ENCODE results near the gene SPECC1.
"Not testable (repeated sequence)": the region's sequence is repeated elsewhere in the genome, so short reads cannot be mapped to it uniquely, and the experiment has no call there.

SPECC1 gene

DNA sequence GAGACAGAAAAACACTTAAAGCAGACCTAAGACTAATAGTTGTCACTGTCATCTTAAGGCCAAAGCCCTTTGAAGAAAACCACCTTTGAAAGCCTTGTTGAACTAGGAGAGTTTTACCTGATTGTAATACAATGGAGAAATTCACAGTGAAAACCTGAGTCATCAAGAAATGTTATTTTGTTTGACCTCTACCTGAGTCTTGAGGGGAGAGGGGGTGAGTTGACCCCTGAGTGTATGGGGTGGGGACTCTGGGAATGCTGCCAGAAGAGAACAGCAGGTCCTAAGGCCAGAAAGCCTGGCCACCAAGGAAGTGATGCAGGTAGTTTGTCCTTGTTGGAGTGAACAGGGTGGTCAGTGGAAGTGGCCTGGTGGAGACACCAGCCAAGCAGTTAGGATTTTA lies 204.3 kb downstream of the SPECC1 start:
- DNase-seq = no peak

DNA sequence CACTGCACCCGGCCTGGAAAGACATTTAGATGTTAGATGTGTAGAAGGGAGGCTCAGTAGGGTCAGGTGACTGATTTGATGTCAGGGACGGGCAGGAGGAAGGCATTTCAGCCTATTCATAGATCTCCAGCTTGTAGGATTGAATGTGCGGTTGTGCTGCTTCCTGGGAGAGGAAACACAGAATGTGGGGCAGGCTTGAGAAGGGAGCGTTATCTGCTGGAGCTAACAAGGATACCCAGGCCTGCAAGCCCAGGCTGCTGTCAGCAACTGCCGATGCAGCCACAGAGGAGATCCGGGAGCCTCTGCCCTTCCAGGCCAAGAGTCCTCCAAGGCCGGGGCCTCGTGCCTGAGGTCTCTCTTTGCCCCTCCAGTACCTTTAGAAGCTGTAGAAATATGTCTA lies 205.6 kb downstream of the SPECC1 start:
- no peak for DNase-seq

DNA sequence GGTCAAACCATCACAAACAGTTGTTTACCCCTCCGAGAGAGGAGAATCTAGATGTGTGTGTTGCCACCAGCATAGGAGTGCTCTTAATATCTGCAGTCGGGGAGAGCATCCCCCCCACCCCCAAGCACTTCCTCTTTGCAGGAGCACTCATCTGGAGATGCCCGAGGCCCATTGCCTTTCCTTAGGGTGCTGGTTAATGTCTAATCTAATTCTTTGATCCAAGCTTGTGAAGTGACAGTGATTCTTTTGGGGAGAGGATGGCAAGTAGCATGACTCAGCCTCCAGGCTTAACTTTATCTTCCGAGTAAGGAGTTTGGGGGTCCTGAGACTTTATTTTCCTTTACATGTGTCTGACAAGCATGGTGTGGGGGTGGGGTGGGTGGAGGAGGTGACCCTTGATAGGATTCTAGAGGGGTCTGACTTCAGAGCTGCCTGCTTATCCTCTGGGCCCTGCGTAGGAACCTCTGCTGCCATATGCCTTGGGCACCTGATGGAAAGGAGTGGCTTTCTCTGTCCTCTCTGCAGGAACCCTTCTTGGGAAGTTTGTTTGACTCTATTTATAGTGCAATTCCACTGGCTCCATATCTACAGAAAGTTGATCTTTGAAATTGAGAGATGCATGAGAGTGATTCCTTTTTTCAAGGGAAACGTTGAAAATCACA lies 207.1 kb downstream of the SPECC1 start:
- no peak for DNase-seq

DNA sequence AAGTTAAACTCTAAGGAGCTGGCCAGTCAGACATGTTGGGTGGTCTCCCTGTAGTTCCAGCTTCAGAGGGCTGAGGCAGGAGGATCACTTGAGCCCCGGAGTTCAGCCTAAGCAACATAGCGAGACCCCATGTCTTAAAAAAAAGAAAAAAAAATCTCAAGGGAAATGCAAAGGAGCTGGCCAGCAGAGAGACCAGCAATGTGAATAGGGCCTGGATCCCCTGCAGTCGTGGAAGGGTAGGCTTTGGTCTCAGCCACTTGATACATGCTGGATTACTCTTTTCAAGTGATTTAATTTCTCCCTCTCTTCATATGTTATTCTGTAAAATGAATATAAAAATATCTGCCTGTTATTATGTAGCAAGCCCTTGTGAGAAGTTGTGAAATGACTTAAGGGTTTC lies 207.7 kb downstream of the SPECC1 start:
- DNase-seq = no peak

DNA sequence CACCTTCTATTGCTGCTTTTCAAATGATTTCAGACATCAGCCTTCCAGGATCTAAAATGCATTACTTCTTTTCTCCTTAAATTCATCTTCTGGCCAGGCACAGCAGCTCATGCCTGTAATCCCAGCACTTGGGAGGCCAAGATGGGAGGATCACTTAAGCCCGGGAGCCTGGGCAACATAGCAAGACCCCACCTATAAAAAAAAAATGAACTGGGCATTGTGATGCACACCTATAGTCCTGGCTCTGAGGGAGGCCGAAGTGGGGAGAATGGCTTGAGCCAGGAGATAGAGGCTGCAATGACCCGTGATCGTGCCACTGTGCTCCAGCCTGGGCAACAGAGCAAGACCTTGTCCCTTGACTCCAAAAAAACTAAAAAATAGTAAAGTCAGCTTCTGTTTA lies 208.5 kb downstream of the SPECC1 start:
- DNase-seq = no peak

DNA sequence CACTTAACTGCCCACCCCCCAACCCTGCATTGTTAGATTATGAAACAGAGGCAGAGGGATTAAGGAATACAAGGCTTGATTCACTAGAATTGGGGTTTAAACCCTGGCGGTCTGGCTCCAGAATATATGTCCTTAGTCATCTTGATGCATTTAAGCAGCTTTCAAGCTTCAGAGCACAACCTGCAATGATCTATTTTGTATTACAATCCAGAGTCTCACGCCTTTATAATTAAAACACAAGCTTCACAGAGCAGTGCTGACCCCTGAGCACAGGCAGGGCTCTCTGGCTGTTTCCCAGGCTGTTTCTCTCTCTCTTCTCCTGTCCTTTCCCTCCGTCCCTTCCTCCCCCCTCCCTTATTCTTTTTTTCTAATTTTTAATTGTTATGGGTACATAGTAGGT lies 209.1 kb downstream of the SPECC1 start:
- DNase-seq = no peak

DNA sequence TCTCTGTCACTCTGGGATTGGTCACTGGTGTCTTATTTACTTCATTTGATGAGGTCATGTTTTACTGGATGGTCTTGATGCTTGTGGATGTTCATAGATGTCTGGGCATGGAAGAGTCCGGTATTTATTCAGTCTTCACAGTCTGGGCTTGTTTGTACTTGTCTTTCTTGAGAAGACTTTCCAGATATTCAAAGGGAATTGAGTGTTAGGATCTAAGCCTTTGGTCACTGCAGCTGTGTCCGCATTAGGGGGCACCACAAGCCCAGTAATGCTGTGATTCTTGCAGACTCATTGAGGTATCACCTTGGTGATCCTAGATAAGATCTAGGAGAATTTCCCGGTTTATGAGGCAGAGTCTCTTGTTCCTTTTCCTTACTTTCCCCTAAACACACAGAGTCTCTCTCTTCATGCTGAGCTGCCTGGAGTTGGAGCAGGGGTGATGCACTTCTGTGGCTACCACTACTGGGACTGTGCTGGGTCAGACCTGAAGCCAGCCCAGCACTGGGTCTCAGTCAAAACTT lies 214.7 kb downstream of the SPECC1 start:
- no peak for DNase-seq

DNA sequence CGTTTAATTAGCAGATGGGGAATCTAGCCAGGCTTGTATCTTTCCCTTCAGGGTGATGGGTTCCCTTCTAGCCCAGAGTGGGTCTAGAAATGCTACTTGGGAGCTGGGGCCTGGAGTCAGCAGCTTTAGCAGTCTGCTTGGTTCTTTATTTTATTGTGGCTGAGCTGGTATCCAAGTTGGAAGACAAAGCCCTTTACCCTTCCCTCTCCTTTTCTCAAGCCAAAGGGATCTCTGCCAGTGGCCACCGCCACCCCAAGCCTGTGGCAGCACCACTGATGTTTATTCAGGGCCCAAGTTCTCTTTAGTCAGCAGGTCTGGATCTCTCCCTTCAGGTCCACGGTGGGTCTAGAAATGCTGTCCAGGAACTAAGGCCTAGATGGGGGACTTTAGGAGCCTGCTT lies 215.2 kb downstream of the SPECC1 start:
- DNase-seq = no peak

DNA sequence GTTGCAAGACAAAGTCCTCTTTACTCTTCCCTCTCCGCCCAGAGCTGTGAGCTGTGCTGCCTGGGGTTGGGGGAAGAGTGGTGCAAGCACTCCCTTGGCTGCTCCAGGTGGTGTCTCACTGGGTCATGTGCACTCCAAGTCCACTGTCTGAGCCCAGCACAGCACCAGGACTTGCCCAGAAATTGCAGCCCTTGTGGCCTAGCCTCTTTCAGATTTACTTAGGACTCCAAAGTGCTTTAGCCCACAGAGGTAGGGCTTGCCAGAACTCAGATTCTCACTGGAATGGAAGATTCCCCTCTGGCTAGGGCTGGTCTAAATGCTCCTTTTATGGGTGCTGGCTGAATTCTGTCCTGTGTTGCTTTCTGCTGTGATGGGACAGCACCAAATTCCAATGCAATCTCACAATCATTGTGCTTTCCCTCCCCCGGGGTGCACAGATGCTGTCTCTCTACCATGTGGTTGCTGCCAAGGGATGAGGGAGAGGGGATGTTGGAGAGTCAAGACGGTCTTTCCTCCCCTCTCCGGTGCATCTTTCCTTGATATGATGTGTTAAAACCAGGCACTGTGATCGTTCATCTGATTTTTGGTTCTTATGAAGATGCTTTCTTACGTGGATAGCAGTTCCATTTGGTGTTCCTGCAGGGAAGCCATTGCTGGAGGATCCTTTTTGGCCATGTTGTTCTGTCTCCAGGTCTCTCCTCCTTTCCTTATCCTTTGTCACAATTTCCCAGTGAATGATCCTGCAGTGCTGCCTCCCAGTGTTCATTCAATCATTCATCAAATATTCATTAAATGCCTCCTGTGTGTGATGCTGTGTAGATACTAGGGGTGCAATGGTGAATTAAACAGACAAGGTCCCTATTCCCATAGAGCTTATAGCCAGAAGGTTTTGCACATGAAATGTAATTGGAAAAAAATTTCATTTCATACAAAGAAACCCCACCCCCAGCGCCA lies 216.3 kb downstream of the SPECC1 start:
- no peak for DNase-seq

DNA sequence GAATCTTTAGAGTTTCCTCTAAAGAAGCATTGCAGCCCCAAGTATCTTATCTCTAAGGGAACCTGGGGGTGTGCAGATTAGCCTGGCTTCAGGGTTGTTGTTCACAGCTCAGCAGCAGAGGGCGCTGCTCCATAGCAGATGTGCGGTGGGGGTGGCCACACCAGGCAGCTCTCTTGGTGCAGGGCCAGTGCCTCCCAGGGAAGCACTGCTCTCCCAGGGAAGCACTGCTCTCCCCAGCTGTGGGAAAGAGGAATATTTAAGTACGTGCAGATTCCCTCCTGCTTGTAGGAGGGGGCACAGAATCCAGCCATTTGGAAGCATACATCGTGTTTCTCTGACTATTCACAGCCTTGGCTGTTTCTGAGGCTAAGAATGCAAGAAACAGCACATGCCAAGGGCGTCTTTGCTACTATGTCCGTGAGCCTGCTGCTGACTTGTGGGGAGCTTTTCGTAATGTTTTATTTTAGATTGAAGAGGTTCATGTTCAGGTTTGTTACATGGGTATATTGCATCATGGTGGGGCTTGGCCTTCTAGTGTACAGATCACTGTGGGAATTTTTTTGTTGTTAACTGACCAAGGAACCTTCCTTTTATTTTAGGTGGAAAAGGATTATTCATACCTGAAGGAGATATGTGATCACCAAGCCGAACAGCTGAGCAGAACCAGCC lies 217.8 kb downstream of the SPECC1 start:
- DNase-seq = peak; percentile 28

DNA sequence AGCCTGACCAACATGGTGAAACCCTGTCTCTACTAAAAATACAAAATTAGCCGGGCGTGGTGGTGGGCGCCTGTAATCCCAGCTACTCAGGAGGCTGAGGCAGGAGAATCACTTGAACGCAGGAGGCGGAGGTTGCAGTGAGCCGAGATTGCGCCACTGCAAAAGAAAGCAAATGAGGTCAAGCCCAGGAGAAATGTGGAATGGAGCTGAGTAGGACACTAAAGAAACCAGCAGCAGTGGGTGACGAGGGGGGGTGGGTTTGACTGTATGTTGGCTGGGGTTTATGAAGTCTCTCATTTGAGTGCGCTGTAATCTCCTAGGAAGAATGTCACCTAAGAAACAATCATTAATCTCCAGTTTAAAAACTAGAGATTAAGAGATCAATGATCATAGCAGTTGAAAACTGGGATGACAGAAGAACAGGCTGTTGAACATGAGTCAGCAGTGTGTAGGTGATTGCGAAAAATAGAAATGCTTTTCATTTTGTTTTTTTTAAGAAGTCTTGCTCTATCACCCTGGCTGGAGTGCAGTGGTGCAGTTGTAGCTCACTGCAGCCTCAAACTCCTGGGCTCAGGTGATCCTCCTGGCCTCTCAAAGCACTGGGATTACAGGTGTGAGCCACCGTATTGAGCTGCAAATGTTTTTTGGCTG lies 218.7 kb downstream of the SPECC1 start:
- not testable (repeated sequence) for DNase-seq

DNA sequence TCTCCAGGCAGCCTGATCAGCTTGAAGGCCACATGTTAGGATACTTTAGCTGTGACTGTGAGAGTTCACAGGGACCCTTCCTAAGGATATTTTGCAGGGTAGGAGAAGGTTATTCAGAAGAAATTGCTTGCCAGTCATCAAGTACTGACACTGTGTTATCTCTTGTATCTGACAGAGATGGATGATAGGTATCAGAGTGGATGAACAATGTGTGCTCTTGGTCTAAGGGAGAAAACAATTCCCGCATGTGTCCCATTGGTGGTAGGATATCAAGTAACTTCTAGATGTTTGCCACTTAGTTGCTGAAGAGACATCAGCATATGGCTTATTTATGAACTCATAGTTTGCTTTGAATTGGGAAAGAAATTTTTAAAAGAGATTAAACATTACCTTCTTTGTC lies 219.3 kb downstream of the SPECC1 start:
- no peak for DNase-seq

DNA sequence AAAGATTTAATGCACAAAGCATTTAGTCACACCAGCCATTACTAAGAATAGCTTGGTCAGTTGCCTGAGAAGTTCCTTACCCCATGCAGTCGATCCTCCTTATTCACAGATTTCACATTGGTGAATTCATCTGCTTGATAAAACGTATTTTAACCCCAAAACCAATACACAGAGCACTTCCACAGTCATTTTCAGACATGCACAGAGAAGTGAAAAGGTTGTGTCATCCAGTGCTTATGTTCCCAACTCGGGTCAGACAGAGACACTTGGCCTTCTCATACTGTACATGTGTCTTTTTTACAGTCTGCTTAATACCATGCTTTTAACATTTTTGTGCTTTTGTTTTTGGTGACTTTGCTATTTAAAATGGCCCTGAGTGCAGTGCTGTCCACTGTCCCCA lies 219.7 kb downstream of the SPECC1 start:
- no peak for DNase-seq

DNA sequence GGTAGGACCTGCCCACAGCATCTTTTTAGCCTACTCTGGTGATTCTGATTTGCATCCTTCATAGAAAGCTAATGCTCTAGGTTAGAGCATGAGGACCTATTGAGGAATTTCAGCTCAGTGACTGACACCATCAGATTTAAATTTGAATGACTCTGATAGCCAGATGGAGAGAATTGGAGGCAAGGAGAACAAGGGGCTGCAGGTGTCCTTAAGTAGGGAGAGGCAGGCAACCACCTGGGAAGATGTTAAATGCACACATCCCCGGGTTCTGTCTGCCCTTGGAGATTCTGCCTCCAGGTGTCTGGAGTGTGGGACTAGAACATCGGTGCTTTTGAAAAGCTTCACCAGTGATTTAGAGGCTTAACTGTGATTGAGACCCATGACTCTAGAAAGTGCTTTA lies 221.8 kb downstream of the SPECC1 start:
- DNase-seq = no peak

DNA sequence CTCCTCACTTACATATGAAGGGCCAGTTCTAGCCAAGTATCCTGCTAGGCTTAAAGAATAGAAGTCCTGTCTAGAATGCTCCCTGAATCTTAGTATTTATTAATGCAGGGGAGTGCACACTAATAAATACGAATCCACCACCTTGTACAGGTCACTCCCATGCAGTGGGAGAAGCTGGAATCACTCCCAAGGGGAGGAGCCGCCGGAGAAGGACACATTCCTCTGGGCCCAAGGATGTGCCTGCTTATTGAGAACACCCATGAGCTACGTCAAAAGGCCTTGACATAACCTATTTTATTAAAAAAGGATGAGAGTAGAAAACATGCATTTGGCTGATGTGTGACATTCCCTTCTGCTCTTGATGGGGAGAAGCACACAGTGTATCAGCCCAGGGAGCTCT lies 223.5 kb downstream of the SPECC1 start:
- no peak for DNase-seq

DNA sequence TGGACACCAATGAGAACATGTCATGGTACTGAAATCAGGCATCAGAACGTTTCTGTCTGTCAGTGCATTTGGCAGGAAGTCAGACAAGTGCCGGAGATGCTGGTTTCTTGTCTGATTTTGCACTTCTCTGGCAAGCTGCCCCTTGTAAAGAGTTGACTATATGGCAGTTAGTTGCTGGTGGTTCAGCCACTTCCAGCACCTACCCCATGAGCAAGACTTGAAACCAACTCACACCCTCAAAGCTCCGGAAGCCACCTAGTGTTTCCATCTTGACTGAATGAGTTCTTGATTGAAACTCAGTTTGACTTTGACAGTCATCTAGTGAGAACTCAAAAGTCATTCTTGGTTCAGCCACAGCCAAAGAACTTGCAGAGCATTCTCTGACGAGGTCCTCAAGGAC lies 225.1 kb downstream of the SPECC1 start:
- DNase-seq = no peak

DNA sequence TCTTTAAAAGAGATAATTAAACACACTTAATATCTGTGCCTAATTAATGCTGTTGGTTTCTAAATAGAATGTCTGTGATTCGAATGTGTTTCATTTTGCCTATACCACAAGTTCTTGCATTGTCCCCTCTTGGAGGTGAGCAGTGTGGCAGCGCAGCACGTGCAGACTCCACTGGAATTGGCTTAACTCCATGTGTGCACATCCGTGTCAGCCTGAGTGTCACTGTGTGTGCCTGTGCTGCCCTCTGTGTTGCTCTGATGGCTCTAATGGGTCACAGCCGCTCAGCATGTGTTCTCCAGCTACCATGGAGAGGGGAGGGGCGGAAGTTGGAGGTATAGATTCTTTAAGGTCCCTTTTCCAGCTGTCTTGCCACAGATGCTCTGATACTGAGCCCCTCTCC lies 226.6 kb downstream of the SPECC1 start:
- no peak for DNase-seq

DNA sequence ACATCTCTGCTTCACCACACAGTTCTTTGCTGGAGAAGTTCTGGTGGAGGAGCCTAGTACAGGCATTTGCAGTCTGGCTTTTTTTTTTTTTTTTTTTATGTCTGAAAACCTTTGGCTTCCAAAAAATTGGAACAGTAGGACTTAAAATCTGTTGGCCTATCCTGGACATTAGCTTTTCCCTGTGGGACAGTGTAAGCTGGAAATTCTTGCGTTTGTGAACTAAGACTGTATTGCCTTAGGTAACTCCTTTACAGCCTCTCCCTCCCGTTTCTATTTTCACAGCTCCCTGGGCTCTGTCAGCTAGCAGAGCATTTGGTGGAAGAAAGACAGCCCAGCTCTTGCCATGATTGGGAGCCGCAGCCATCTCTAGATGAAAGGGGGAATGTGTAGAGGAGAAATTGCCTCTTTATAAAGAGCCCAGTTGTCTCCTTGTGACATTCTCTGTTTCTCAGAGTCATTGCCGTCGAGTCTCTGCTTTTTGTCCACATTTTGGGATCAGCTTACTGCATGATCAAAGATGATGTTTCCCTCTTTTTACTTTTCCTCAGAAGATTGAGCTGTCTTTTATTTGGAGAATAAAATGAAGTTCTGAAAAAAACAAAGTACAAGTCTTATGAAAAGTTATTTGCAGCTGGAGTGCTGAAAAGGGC lies 227.5 kb downstream of the SPECC1 start:
- no peak for DNase-seq

DNA sequence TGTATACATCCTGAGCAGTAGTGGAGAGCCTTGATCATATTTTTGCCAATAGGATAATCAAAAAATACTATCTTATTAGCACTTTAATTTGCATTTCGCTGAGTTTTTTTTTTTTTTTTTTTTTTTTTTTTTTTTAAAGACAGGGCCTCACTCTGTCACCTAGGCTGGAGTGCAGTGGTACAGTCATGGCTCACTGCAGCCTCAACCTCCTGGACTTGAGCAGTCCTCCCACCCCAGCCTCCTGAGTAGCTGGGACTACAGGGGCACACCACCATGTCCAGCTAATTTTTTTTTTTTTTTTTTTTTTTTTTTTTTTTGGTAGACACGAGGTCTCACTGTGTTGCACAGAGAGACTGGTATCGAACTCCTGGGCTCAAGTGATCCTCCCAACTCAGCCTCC lies 230.6 kb downstream of the SPECC1 start:
- DNase-seq = not testable (repeated sequence)

DNA sequence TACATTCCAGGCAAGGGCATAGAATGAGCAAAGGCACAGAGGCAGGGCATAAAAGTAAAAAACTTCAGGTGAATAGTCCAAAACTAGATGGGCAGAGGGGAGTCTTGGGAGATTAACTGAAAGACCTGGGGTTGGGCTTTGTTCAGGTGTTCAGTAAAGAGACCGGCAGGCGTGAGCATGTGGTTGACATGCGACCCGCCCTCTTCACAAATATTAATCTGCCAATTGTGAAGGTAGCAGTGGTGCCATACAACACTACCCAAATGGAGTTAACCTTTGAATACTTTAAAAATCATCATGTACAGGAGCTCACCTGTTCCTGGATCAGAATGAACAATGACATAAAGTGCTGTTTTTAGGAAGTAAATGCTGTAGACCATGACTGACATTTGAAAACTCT lies 232.7 kb downstream of the SPECC1 start:
- DNase-seq = no peak

DNA sequence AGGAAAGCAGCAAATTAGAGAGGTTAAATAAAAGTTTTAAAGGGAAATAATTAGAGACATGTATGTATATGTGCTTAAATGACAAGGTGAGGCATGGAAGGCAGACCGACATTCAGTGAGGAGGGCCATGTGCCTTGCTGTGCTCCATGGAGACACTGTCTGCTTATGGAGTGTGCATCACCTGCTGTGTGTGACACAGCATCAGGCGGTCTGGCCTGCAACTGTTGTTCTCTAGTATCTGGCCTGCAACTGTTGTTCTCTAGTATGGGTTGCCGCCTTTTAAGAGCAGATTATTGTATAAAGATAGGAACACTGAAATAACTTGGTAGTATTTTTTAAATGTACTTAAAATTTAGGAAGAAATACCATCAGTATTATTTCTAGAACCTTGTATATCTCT lies 233.1 kb downstream of the SPECC1 start:
- DNase-seq = no peak

DNA sequence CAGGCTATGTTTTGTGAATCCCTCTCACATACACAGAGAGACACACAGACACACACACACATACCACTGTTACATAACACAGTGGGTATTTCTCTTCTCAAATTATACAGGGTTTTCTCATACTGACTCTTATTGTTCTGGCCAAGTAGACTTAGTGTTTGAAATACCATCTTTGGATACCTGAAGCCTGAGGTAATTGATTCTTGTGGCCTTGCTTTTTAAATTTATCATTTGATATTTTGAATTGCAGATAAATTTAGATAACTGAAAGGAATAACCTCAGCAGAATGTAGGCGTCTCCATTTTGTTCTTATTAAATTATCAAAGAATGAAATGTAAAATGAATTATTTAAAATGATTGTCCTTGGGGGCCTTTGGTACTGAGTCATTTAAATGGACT lies 234.4 kb downstream of the SPECC1 start:
- no peak for DNase-seq

DNA sequence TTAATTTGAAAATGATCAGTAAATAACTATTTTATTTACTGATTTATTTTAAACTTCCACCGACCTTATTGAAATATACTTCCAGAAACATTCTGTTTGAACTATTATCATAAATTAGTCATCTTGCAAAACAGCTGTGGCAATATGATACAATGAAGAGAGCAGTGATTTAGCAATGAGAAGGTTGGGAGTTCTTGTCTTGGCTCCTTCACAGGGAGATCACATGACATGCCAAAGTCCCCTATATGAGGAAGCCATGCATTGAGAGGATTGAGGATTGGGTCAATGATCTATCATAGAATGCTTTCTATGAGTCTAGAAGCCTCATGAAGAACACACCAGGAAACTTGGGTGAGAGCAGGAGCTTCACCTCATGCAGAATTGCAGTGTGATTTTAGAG lies 235.5 kb downstream of the SPECC1 start:
- no peak for DNase-seq

Measured in NCI-H2029 treated with DMSO at 0.1 percent for 48 hours (cell line).